CD4-positive, alpha-beta T cell treated with Interleukin-6 for 4 hours (primary cell): ENCODE results near the gene PLA2G2D.
"Not testable (repeated sequence)": the region's sequence is repeated elsewhere in the genome, so short reads cannot be mapped to it uniquely, and the experiment has no call there.

ENCODE experiments used
- DNase-seq: peaks from one replicate; pipeline ENCODE4 v3.0.0-alpha.2; 2020; ENCODE audit warnings: mixed read lengths

Gene PLA2G2D

DNA sequence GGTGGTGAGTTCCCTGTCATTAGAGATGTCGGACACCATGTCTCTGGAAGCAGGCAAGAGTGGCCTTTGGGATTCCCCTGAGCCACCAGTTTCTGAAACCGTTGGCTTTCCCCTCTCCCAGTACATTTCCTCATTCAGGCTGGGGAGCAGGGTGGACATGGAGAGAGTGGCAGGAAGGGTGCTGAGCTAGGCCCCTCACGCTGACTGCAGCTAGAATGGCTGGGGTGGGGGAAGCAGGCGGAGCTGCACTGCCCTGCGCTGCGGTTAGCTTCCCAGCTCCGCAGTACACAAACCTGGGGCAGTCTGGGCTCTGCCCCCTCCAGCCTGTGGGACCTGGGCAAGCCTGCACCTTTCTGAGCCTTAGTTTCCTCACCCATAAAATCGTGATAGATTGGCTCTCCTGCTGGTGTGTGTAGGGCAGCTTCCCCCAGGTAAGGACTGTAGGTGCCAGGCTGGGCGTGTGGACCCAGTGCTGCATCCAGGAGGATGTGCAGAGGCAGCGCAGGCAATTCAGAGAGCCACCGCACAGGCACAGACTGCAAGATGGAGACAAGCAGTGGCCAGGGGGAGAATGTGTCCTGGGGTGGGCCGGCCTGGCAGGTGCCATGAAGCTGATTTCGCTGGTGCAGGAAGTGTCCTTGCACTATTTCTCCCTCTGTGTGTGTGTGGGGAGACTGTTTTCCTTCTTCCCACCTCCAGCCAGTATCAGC lies 22.8 kb upstream of the PLA2G2D start:
- DNase-seq, result no peak

DNA sequence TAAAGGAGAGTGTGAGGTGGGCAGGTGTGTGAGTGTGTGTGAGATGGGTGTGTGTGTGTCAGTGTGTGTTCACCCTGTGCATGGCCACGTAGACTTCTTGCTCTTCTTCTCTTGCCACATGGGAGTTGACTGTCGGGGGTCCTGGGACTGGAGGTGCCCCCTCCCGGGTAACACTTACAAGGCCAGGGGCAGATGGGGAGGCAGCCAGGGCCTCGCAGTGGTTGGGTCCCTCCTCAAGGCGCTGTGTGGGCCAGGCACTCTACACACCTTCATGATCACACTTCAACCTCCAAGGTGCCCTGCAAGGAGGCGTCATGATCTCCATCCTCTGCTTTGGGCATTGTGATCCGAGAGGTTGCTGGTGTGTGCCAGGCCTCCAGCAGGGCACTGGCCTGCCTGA lies 22.1 kb upstream of the PLA2G2D start:
- no peak for DNase-seq

DNA sequence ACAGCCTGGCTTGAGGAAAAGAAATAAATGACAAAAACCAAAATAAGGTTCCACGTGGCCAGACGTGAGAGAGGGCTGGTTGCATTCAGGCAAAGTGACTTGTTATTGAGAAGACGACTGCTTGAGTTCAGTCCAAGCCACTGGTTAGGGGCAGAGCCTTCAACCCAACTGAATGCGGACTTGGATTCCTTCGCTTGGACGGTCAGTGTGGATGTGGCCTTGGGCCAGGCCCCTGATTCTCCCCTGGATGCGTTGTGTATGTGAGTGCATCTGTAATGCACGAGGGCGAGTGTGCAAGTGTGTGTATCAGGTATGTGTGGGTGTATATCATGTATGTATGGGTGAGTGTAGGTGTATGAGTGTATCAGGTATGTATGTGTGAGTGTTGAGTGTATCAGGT lies 21.7 kb upstream of the PLA2G2D start:
- DNase-seq, result no peak

DNA sequence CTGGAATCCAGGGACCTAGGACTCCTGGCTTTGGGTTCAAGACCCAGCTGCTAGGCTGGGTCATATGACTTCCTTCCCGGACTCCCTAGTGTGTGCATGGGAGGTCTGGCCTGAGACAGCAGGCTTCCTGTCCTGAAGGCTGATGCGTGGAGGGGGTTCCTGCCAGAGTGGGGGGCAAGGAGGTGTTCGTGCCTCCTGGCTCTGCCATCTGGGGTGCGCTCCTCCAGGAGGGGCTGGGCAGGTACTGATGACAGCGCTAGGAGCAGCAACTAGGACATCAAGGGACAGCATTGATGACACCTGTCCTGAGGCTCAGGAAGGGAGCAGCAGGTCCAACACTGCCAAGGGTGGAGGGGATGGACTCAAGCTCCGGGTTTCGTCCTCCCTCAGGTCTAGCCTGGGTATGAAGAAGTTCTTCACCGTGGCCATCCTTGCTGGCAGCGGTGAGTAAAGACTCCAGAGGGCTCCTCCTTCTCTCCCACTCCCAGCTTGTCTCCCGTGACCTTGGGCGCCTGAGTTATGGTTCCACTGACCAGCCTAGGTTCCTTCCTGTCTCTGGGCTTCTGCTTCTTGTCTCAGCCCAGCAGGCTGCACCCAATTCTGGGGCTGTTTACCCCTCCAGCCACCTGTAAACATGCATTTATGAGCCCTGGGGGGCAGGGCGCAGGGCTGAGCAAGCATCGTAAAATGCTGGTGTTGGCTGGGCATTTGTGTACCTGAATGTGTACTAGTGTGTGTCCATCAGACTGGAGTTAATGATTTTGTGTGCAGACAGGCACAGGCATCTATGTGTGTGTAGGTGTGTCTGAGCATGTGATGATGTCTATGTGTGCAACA lies 20.7 kb upstream of the PLA2G2D start:
- no peak for DNase-seq

DNA sequence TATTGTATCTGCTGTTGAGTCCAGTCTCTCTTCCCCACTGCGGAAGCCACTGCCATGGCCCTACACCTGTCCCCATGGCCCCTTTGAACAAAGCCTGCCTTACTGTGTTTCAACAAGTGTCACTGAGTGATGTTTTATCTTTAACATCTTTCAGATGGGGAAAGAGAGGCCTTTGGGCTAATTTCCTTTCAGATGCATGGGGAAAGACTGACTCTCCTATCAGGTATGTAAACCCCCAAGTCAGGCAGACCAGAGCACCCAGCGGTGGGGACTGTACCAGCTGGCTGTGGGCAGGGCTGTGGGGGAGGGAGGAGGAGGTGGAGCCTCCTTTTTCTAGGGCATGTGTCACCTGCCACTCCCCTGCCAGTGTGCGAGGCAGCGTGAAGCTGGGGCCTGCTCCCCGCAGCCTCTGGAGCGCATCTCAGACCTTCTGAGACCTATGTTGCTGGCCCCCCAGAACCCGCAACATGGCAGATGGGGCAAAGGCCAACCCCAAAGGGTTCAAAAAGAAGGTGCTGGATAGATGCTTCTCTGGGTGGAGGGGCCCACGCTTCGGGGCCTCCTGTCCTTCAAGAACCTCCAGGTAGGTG lies 19.7 kb upstream of the PLA2G2D start, which contains the start of gene PLA2G2F:
TSS of gene PLA2G2F (plus strand) at position 363 of the 590 bp plus-strand sequence. CDS start at position 468, 105 bp downstream.
- no peak for DNase-seq

DNA sequence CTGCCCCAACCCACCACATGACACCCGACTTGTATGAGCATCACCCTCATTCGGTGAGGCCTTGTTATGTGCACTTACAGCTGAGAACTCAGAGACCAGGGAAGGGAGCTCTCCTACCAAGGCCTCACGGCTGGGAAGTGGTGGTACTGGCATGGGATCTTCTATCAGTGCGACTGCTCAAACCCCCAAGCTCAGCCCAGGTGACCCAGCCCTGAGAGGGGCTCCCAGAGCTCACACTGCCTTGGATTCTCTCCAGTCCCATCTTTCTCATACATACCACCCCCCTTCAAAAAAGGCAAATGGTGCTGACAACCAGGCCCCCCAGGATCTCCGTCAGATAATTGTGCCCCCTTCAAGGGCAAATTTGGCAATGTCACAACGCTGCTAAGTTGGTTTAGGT lies 19.0 kb upstream of the PLA2G2D start:
- no peak for DNase-seq

DNA sequence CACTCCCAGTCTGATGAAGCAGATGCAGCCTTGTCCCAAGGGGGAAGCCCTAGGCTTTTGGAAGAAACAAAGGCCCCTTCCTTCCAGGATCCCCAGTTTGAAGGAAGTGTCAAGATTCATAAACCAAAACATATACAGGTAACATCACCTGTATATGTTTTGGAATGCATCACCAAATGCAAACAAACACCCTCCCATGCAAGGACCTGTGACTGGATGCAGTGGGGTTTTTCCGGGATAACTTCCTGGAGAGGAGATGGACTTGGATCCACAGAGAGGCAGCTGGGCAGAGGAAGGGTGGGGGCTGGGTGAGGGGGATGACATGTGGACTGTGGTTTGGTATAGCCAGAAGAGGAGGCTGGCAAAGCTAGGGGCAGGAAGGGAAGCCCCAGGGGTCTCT lies 18.3 kb upstream of the PLA2G2D start:
- DNase-seq, result no peak

DNA sequence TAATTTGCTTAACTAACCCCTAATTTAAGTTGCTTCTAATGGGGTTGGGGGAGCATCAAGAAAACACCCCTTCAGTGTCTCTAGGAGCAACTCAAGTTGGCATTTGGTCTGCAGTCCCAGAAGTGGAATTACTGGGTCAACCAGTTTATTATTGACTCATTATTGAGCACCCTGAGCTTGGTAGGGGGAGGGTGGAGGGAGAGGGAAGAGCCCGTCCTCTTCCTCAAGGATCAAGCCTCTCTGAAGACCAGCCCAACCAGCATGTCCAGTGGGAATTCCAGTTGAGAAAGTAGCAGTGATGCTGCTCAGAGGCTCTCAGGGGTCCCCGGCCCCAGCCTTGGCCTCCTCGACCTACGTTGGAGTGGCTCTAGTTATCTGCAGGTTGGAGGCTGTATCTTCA lies 17.7 kb upstream of the PLA2G2D start:
- DNase-seq, result no peak

DNA sequence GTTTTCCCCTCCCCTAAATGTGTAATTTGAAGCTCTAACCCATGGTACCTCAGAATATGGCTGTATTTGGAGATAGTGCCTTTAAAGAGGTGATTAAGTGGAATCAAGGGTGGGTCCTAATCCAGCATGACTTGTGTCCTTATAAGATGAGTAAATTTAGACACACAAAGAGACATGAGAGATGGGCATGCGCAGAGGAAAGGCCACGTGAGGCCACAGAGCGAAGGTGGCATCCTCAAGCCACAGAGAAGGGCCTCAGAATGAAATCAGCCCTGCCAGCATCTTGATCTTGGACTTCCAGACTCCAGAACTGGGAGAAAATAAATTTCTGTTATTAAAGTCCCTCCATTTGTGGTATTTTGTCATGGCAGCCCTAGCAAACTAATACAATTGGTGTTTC lies 16.9 kb upstream of the PLA2G2D start:
- no peak for DNase-seq

DNA sequence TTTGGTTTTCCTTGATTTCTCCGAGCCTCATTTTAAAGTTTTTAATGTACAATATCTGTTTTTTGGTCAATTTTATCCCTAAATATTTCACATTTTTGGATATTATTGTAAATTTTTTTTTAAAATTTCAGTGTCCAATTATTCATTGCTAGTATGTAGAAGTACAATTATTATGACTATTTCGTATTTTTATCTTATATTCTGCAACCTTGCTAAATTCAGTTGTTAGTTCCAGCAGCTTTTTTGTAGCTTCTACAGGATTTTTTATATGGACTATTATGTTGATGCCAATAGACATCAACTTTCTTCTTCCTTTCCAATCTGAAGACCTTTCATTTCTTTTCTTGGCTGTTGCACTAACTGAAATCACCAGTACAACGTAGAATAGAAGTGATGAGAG lies 15.7 kb upstream of the PLA2G2D start:
- DNase-seq, result no peak

DNA sequence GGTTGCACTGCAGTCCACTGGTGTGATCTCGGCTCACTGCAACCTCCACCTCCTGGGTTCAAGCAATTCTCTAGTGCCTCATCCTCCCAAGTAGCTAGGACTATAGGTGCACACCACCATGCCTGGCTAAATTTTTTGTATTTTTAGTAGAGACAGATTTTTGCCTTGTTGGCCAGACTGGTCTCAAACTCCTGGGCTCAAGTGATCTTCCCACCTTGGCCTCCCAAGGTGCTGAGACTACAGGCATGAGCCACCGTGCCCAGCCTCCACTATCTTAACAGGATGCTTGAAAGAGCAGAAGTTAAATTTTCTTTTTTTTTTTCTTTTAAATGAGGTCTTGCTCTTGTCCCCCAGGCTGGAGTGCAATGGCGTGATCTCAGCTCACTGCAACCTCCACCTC lies 11.2 kb upstream of the PLA2G2D start:
- DNase-seq, result not testable (repeated sequence)

DNA sequence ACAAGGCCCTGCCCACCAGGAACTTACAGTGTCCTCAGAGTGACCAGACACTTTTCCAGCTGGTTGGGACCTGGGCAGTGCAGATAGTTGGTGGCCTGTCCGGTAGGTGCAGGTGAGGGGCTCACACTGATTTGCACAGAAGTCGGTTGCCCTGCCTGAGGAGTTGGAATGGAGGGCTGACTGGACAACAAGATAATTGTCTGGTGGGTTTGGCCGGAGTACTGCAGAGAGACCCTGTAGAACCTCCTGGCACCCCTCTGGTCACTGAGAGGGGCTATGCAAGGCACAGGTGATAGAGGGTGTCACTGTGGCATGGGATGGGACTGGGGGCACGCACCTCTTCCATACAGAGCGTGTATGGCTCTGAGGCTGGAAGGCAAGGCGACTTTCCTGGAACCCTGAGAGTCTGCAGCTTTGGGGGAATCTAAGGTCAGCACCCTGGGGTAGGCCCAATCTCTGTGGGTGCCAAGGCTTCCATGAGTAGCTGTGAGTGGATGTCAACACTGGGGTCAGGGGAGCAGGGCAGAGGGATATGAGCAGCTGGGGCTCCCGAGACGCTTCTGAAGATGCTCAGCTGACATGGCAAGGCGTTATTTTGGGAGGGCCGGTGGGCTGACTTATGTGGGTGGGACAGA lies 7.6 kb upstream of the PLA2G2D start:
- no peak for DNase-seq

DNA sequence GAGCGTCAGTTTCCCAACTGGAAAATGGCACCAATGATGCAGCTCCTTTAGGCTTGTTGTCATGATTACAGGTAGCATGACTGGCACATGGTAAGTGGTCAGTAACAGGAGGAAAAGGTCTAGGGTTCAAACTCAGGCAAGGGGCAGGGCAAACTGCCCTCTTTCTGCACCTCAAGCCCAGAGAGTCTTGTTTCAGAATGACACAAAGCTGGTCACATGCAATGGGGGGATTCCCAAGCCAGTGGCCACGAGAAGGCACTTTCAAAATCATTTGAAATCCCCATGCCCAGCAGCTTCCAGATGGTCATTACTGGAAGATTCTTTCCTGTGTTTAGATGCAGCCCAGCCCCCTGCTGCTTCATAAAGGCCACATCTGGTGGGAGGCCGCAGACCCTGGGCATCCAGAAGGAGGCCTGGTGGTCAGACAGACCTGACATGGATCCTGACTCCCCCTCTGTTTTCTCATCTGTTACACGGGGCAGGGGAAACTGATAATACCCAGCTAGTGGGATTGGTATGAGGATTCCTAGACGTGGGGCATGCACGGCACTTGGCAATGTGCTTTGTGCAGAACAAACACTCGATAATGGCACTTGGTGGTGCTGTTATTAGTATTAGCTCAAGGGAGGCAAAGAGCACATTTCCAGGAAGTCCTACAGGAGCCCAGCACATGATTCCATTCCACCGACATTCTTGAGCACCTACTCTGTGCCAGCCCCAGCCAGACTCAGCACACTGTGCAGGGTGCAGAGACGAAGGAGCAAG lies 6.9 kb upstream of the PLA2G2D start:
- DNase-seq, result no peak

DNA sequence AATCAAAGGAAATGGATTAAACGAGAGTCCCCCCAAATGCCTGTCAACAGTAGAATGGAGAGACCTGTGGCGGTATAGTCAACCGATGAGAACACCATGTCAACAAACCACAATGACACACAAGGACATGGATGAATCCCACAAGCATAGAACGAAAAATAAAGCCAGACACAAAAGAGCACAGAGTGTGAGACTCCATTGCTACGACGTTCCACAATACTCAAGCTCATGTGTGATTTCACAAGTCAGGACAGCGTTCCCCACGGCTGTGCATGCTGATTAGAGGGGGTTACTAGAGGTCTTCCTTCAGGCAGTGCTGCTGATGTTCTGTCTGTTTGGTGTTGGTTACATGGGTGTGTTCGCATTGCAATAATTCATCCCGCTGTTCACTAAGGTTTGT lies 5.8 kb upstream of the PLA2G2D start:
- no peak for DNase-seq

DNA sequence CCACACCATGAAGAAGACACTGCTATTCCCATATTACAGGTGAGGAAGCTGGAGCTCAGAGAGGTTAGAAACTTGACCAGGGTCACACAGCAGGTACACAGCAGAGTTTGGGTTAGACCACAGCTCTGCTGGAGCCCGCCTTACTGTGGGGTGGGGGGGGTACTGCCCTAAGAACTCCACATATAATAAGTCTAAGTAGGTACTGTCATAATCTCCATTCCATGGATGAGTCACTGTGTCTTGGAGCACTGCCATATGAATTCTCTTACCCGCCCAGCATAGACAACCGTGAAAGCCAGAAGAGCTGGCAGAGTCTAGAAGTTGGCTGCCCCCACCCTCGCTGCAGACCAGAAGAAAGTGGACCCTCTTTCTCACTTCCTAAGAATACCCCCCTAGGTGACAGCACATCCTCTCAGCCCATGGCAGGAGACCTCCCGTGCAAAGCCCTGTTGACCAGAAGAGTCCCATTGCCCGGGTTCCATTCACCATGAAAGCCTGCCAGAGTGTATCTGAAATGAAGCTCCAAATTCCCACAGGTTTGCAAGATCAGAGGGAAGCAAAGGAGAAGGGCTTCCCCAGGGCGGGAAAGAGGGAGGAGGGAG lies 5.2 kb upstream of the PLA2G2D start:
- no peak for DNase-seq

DNA sequence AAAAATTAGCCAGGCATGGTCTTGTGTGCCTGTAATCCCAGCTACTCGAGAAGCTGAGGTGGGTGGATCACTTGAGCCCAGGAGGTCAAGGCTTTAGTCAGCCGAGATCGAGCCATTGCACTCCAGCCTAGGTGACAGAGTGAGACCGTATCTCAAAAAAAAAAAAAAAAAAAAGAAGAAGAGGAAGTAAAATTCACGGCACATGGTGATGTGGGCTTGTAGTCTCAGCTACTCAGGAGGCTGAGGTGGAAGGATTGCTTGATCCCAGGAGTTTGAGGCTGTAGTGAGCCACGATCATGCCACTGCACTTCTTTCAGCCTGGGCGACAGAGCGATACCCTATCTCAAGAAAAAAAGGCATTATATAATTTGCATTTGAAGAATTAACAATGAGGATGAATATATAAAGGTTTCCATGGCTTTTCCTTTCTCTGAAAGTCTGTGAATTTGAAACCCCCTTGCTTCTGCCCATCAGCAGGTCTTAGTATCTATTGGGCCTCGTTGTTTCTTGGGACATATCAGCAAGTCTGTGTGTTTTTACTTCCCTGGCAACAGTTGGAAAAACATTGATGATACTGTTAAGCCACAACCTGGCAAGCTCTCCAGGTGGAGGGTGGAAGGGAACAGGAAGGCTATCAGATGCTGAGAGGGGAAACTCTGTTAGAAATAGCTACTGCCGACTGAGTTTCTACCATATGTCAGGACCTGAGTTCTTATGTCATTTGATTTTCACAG lies 4.6 kb upstream of the PLA2G2D start:
- DNase-seq, result no peak

DNA sequence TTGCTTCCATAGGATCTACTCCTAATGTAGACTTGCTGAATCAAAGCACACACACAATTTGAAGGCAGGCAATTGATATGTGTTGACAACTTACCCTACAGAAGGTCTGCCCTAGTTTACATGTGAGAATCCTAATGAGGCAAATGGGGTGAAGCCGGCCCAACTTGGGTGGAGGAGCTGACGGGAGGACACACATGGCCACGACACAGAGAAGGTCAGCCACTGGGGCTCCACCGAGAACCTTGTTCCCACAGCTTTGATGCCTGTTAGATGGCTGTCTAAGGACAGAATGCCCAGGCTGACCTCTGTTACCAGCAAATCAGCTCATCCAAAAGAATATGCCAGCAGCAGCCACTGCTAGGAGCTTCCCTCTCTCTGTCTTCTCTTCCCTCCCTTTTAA lies 1.5 kb upstream of the PLA2G2D start:
- DNase-seq, result no peak

DNA sequence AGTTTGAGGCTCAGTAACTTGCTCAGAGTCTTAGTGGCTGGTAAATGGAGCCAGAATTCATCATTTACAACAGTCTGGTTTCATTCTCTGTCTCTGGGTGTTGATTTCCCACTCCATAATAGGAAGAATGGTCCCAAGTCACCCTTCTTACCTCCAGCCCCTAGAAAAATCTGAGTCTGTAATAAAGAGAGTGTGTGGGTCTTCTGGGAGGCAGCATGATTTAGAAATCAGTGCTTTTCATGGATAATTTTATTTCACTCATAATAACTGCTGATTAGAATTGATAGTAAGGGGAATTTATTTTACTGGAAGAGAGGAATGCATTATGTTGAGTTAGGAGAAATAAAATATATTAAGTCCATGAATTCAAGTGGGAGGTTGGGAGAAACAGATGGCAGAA lies 2.1 kb downstream of the PLA2G2D start:
- DNase-seq, result no peak

DNA sequence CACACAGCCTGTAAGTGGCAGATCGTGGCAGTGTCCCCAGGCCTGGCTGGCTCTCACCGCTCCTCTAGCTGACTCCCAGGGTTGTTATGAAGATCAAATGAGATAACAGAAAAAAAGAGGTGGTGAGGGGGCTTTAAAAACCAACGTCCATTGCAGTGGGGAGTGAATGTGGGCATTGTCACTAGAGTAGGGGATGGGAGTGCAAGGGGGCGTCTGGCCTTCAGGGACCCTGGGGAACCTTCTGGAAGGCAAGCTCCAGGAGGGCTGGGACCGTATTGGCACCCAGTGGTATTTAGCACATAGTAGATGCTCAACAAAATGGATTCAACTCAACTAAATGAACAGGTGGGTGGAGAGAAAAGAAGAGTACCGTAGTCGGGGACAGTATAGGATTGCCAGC lies 3.4 kb downstream of the PLA2G2D start:
- no peak for DNase-seq

DNA sequence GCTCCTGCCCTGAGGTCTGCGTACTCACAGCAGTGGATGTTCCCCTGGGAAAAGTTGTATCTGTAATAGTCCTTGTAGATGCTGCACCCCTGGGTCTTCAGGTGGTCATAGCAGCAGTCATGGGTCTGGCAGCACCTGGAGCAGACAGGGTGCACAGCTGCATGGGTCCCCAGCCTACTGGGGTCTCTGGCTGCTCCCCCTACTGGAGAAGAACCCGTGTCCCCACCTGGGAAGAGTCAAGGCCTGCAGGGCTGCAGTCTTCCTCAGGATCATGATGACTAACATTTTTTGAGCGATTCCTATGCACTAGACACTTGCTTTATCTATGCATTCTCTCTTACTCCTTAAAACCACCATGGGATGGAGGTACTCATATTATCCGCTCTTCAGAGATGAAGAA lies 3.9 kb downstream of the PLA2G2D start:
- no peak for DNase-seq

DNA sequence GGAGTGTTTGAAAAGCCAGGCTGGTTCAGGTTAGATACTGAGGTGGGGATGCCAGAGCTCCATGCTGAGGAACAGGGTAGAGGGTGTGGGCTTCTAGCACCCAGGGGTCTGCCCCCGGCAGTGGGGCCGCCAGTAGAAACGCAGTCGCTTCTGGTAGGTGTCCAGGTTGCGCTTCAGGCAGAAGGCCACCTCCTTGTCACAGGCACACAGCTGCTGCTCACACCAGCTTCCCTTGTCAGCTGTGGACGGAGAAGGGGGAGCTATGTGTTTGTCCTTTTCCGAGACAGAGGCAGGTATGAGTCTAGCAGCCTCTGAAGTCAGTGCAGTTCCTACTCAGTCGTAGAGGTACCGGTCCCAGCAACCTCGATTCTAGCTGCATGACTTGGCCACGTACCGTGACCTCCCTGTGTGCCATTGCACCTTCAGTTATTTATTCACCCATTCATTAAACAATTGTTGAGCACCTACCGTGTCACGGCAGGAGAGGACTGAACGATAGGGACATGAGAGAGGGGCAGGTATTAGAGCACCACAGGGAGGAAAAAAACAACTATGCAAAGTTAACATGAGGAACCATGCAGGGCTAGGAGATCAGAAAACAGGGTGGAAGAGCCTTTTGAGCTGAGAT lies 5.2 kb downstream of the PLA2G2D start:
- no peak for DNase-seq
